ENCODE measurements around the gene MARS1.
A peak's percentile ranks its signal among the peaks of the same experiment; 100 is the strongest.

Gene MARS1

GRCh38 chr12:57496822-57497221 is 9.0 kb downstream of the MARS1 start:
- Histone ChIP-seq H3K27ac (replicated peaks) (no peak overlapping the region), H3K27me3 (ENCODE audit: insufficient read depth, poor library complexity, severe bottlenecking) (no peaks in the 10 kb centered on the region), H3K4me3 (replicated peaks; ENCODE audit: insufficient read depth, low read length) (no peak overlapping the region)
- DNase-seq (ENCODE audit: low read depth in 1 of 2, low spot score in 1 of 2): no peak
- TF ChIP-seq POLR2AphosphoS5 (IDR thresholded peaks at IDR 0.05; ENCODE audit: low read depth) (no peak; the same call in 1 of the 2 replicates), GABPA (IDR thresholded peaks at IDR 0.05; ENCODE audit: low read depth) (no peak), SPI1 (IDR thresholded peaks at IDR 0.05; ENCODE audit: borderline replicate concordance, low read depth) (no peak), CTCF (IDR thresholded peaks at IDR 0.05; ENCODE audit: insufficient read depth, low read length) (no peak), REST (IDR thresholded peaks at IDR 0.05; ENCODE audit: insufficient replicate concordance, low read depth) (no peak)

GRCh38 chr12:57497223-57498131 is 9.6 kb downstream of the MARS1 start:
- Histone ChIP-seq H3K27ac (replicated peaks) (0 out of 2 replicates have a peak overlapping the region, but pooled peaks have one; percentile 1), H3K4me3 (replicated peaks; ENCODE audit: insufficient read depth, low read length) (no peak overlapping the region), H3K27me3 (ENCODE audit: insufficient read depth, poor library complexity, severe bottlenecking) (no peaks in the 10 kb centered on the region)
- TF ChIP-seq GABPA (IDR thresholded peaks at IDR 0.05; ENCODE audit: low read depth) (no peak), POLR2AphosphoS5 (IDR thresholded peaks at IDR 0.05; ENCODE audit: low read depth) (no peak), SPI1 (IDR thresholded peaks at IDR 0.05; ENCODE audit: borderline replicate concordance, low read depth) (no peak), CTCF (IDR thresholded peaks at IDR 0.05; ENCODE audit: insufficient read depth, low read length) (no peak), REST (IDR thresholded peaks at IDR 0.05; ENCODE audit: insufficient replicate concordance, low read depth) (no peak)
- DNase-seq (ENCODE audit: low read depth in 1 of 2, low spot score in 1 of 2): peak in 1 of 2 experiments; percentile 33

- no peak overlapping the region for H3K4me3 ChIP-seq (replicated peaks; ENCODE audit: insufficient read depth, low read length)
- TF ChIP-seq POLR2AphosphoS5 (IDR thresholded peaks at IDR 0.05; ENCODE audit: low read depth): no peak
- TF ChIP-seq CTCF (IDR thresholded peaks at IDR 0.05; ENCODE audit: insufficient read depth, low read length): no peak
- TF ChIP-seq REST (IDR thresholded peaks at IDR 0.05; ENCODE audit: insufficient replicate concordance, low read depth): no peak
- no peak for TF ChIP-seq SPI1 (IDR thresholded peaks at IDR 0.05; ENCODE audit: borderline replicate concordance, low read depth)
- TF ChIP-seq GABPA (IDR thresholded peaks at IDR 0.05; ENCODE audit: low read depth): no peak
- H3K27ac ChIP-seq (replicated peaks): no peak overlapping the region
- no peaks in the 10 kb centered on the region for H3K27me3 ChIP-seq (ENCODE audit: insufficient read depth, poor library complexity, severe bottlenecking)
- no peak for DNase-seq (ENCODE audit: low read depth in 1 of 2, low spot score in 1 of 2)
Measured at GRCh38 chr12:57498132-57498502, 10.2 kb downstream of the MARS1 start.

Measured in HL-60 (cell line).